ENCODE measurements around the gene BAIAP2L2.

- TF ChIP-seq, protein P1, sequence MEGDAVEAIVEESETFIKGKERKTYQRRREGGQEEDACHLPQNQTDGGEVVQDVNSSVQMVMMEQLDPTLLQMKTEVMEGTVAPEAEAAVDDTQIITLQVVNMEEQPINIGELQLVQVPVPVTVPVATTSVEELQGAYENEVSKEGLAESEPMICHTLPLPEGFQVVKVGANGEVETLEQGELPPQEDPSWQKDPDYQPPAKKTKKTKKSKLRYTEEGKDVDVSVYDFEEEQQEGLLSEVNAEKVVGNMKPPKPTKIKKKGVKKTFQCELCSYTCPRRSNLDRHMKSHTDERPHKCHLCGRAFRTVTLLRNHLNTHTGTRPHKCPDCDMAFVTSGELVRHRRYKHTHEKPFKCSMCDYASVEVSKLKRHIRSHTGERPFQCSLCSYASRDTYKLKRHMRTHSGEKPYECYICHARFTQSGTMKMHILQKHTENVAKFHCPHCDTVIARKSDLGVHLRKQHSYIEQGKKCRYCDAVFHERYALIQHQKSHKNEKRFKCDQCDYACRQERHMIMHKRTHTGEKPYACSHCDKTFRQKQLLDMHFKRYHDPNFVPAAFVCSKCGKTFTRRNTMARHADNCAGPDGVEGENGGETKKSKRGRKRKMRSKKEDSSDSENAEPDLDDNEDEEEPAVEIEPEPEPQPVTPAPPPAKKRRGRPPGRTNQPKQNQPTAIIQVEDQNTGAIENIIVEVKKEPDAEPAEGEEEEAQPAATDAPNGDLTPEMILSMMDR (IDR thresholded peaks at IDR 0.05), result no peak
- TF ChIP-seq POLR2A (IDR thresholded peaks at IDR 0.05; ENCODE audit: low read depth), result no peak
- TF ChIP-seq POLR2AphosphoS5 (IDR thresholded peaks at IDR 0.05), result no peak
- no peak for TF ChIP-seq EP300 (IDR thresholded peaks at IDR 0.05)
Measured at GRCh38 chr22:38125751-38126201, 15.3 kb upstream of the BAIAP2L2 start.
